ENCODE data around the gene LLGL1. TPM values are rescaled to one million over a fixed set of nuclear protein-coding genes. Genes with fewer than 3 reads are reported as not detected.

LLGL1 gene
- total and polyA plus RNA-seq, 2 donors (not counting 1 experiment from before 2014, with no cell fraction given), result 14.9 to 15.2 TPM

DNA sequence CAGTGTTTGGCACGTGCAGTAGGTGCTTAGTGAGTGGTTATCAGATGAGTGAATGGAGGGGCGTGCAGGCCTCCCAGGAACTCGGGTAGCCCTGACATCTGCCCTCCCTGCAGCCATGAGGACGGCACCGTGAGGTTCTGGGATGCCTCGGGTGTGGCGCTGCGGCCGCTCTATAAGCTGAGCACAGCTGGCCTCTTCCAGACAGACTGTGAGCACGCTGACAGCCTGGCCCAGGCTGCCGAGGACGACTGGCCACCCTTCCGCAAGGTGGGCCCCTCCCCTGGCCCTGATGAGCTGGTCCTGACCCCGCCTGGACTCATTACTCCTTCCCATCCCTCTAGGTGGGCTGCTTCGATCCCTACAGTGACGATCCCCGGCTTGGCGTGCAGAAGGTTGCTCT lies 11.1 kb downstream of the LLGL1 start:
- WGBS (ENCODE audit: insufficient coverage), result 96% methylated on average over 18 of the region's 18 CpGs

GRCh38 chr17:18237461-18237860 lies 12.0 kb downstream of the LLGL1 start:
- Histone ChIP-seq H3K9ac (ENCODE audit: low read length) (no peak overlapping the region), H4K20me1 (ENCODE audit: control insufficient read depth, insufficient read depth, low read length, poor library complexity, severe bottlenecking) (no peaks in the 10 kb centered on the region), H3K4me1 (ENCODE audit: control insufficient read depth in 2 of 2, insufficient read depth in 2 of 2, low read length in 2 of 2) (no peaks in the 10 kb centered on the region), H3K4me2 (replicated peaks; ENCODE audit: low read depth, low read length, poor library complexity, severe bottlenecking) (no peak overlapping the region), H3K27me3 (replicated peaks in 1 of 4; ENCODE audit: control extremely low read depth in 1 of 4, control insufficient read depth in 3 of 4, insufficient read depth in 4 of 4, low read length in 3 of 4) (no peaks in the 10 kb centered on the region), H3K27ac (ENCODE audit: low read length in 2 of 2) (no peak overlapping the region), H3K79me2 (ENCODE audit: control insufficient read depth, insufficient read depth, low read length) (no peaks in the 10 kb centered on the region), H3K4me3 (ENCODE audit: control extremely low read depth in 1 of 5, extremely low read depth in 1 of 5, insufficient read depth in 1 of 5, low read depth in 2 of 5, low read length in 4 of 5) (no peak overlapping the region), H2AFZ (ENCODE audit: insufficient read depth, low read depth, low read length, poor library complexity, severe bottlenecking) (no peak overlapping the region), H3K36me3 (replicated peaks in 1 of 2; ENCODE audit: control extremely low read depth in 1 of 2, control insufficient read depth in 1 of 2, extremely low read depth in 1 of 2, insufficient read depth in 2 of 2, low read length in 1 of 2) (peaks cover 0 to 18% of the 10 kb centered on the region in 2 experiments), H3K9me3 (ENCODE audit: control extremely low read depth in 1 of 3, control insufficient read depth in 2 of 3, insufficient read depth in 1 of 3, low read length in 2 of 3) (no peaks in the 10 kb centered on the region)
- intact Hi-C loops (cut with micrococcal nuclease), result no loop called here
- no peak overlapping the region for H3K4me3 Mint-ChIP-seq
- DNase-seq, result no peak
- no peak overlapping the region for H3K27ac Mint-ChIP-seq
- 98% methylated on average over 20 of the region's 20 CpGs for WGBS (ENCODE audit: insufficient coverage)
- ChIA-PET CTCF (interaction anchor here (1.8 kb wide), 1 partner anchor 11 kb away, joined by 5 read pairs; no protein-coding TSS in a partner anchor), POLR2A (no interaction called here)
- H3K27me3 Mint-ChIP-seq, result no peaks in the 10 kb centered on the region
- TF ChIP-seq, protein P1, sequence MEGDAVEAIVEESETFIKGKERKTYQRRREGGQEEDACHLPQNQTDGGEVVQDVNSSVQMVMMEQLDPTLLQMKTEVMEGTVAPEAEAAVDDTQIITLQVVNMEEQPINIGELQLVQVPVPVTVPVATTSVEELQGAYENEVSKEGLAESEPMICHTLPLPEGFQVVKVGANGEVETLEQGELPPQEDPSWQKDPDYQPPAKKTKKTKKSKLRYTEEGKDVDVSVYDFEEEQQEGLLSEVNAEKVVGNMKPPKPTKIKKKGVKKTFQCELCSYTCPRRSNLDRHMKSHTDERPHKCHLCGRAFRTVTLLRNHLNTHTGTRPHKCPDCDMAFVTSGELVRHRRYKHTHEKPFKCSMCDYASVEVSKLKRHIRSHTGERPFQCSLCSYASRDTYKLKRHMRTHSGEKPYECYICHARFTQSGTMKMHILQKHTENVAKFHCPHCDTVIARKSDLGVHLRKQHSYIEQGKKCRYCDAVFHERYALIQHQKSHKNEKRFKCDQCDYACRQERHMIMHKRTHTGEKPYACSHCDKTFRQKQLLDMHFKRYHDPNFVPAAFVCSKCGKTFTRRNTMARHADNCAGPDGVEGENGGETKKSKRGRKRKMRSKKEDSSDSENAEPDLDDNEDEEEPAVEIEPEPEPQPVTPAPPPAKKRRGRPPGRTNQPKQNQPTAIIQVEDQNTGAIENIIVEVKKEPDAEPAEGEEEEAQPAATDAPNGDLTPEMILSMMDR (IDR thresholded peaks at IDR 0.05), result no peak
- no peak for TF ChIP-seq EZH2 (IDR thresholded peaks at IDR 0.05; ENCODE audit: borderline replicate concordance, insufficient read depth, low read depth, low read length, poor library complexity, severe bottlenecking)
- H3K4me1 Mint-ChIP-seq, result no peaks in the 10 kb centered on the region
- H3K9me3 Mint-ChIP-seq (ENCODE audit: insufficient read depth), result no peaks in the 10 kb centered on the region
- no peak for ATAC-seq (ENCODE audit: low read depth)

More for the DNA sequence above, 11.1 kb downstream of the LLGL1 start:
- no peaks in the 10 kb centered on the region for H3K4me1 ChIP-seq (ENCODE audit: control insufficient read depth in 2 of 2, insufficient read depth in 2 of 2, low read length in 2 of 2)
- peaks cover 0 to 18% of the 10 kb centered on the region in 2 experiments for H3K36me3 ChIP-seq (replicated peaks in 1 of 2; ENCODE audit: control extremely low read depth in 1 of 2, control insufficient read depth in 1 of 2, extremely low read depth in 1 of 2, insufficient read depth in 2 of 2, low read length in 1 of 2)
- ChIA-PET CTCF (no interaction called here), POLR2A (no interaction called here)
- Mint-ChIP-seq H3K4me1 (no peaks in the 10 kb centered on the region), H3K9me3 (ENCODE audit: insufficient read depth) (no peaks in the 10 kb centered on the region), H3K27me3 (no peaks in the 10 kb centered on the region), H3K27ac (no peak overlapping the region), H3K4me3 (no peak overlapping the region)
- TF ChIP-seq, protein P1 (IDR thresholded peaks at IDR 0.05), result no peak
- no peak for TF ChIP-seq EZH2 (IDR thresholded peaks at IDR 0.05; ENCODE audit: borderline replicate concordance, insufficient read depth, low read depth, low read length, poor library complexity, severe bottlenecking)
- ATAC-seq (ENCODE audit: low read depth), result no peak
- no peak overlapping the region for H2AFZ ChIP-seq (ENCODE audit: insufficient read depth, low read depth, low read length, poor library complexity, severe bottlenecking)
- no peak overlapping the region for H3K4me2 ChIP-seq (replicated peaks; ENCODE audit: low read depth, low read length, poor library complexity, severe bottlenecking)
- no peaks in the 10 kb centered on the region for H3K9me3 ChIP-seq (ENCODE audit: control extremely low read depth in 1 of 3, control insufficient read depth in 2 of 3, insufficient read depth in 1 of 3, low read length in 2 of 3)
- no peak overlapping the region for H3K4me3 ChIP-seq (ENCODE audit: control extremely low read depth in 1 of 5, extremely low read depth in 1 of 5, insufficient read depth in 1 of 5, low read depth in 2 of 5, low read length in 4 of 5)
- intact Hi-C loops (cut with micrococcal nuclease), result no loop called here
- DNase-seq, result no peak
- no peaks in the 10 kb centered on the region for H3K79me2 ChIP-seq (ENCODE audit: control insufficient read depth, insufficient read depth, low read length)
- H3K27ac ChIP-seq (ENCODE audit: low read length in 2 of 2), result no peak overlapping the region
- no peaks in the 10 kb centered on the region for H4K20me1 ChIP-seq (ENCODE audit: control insufficient read depth, insufficient read depth, low read length, poor library complexity, severe bottlenecking)
- H3K9ac ChIP-seq (ENCODE audit: low read length), result no peak overlapping the region
- no peaks in the 10 kb centered on the region for H3K27me3 ChIP-seq (replicated peaks in 1 of 4; ENCODE audit: control extremely low read depth in 1 of 4, control insufficient read depth in 3 of 4, insufficient read depth in 4 of 4, low read length in 3 of 4)

Measured in B cell (primary cell).